A549 (cell line): Measurements from ENCODE around the gene LCOR. TPM values are rescaled to one million over a fixed set of nuclear protein-coding genes. Genes with fewer than 3 reads are reported as not detected.

Experiments
- ATAC-seq, 2 experiments: fragments of 200-7000 bp in 1 of 2; fragments of >200 bp in 1 of 2; cut with Nextera tagmentation in 1 of 2; cut with Tn5 transposase in 1 of 2; 3 replicates each; pipeline versions ENCODE4 v1.8.0 to v1.9.1; 2018 to 2020; ENCODE audit warnings: mild to moderate bottlenecking in 1 of 2, moderate library complexity in 1 of 2
- CTCF ChIA-PET: fragments of 300-600 bp; sonication (Branson Sonifier 250); formaldehyde crosslinking; extraction: SDS; loops from one replicate; lab custom pipeline; 2021; ENCODE audit warnings: antibody characterized with exemption, inconsistent platforms; lab: Yijun Ruan, JAX
- POLR2A ChIA-PET: fragments of 350-600 bp; formaldehyde crosslinking; extraction: SDS; loops from one replicate; lab custom pipeline; 2021; ENCODE audit warnings: antibody characterized with exemption, inconsistent platforms; lab: Yijun Ruan, JAX
- DNase-seq, 2 experiments: peaks; one replicate each; pipeline versions ENCODE4 v3.0.0 to v3.0.0-alpha.2; 2011 to 2016; ENCODE audit warnings: low read depth in 1 of 2, low spot score in 1 of 2
- FAIRE-seq: peaks from 2 replicates; lab custom pipeline; 2011; peaks lifted over from hg19 to GRCh38; lab: Jason Lieb, UNC
- H3K27ac ChIP-seq, 2 experiments: fragments of >200 bp; sonication (Bioruptor Twin); formaldehyde crosslinking; 3 replicates each; pipeline ENCODE4 v1.5.1; 2016 to 2017
- H3K4me1 ChIP-seq: fragments of >200 bp; sonication (Bioruptor Twin); formaldehyde crosslinking; 3 replicates; pipeline ENCODE4 v1.6.1; 2016
- H3K4me2 ChIP-seq: fragments of >200 bp; sonication (Bioruptor Twin); formaldehyde crosslinking; 3 replicates; pipeline ENCODE4 v1.6.1; 2016
- H3K4me3 ChIP-seq: fragments of >200 bp; sonication (Bioruptor Twin); formaldehyde crosslinking; 3 replicates; pipeline ENCODE4 v1.5.1; 2016
- H3K9me3 ChIP-seq: fragments of >200 bp; sonication (Bioruptor Twin); formaldehyde crosslinking; 3 replicates; pipeline ENCODE4 v1.6.1; 2016
- ATOH8 ChIP-seq: fragments of 250-450 bp; sonication (Bioruptor Pico); IDR thresholded peaks from 2 replicates; pipeline ENCODE4 v1.5.0; 2020; ENCODE audit warnings: low read depth, mild to moderate bottlenecking, moderate library complexity
- CBX2 ChIP-seq: fragments of 200-600 bp; sonication (generic); IDR thresholded peaks from 2 replicates; pipeline ENCODE4 v1.6.1; 2016; ENCODE audit warnings: low read depth, mild to moderate bottlenecking, borderline replicate concordance
- CBX8 ChIP-seq: fragments of 200-600 bp; sonication (generic); IDR thresholded peaks from 2 replicates; pipeline ENCODE4 v1.6.1; 2016
- CEBPB ChIP-seq, 2 experiments: fragments of >200 bp in 1 of 2; sonication (Bioruptor Twin) in 1 of 2; formaldehyde crosslinking in 1 of 2; IDR thresholded peaks; 2 replicates each; pipeline ENCODE4 v1.6.1; 2012 to 2016
- CHD2 ChIP-seq: fragments of 150-350 bp; IDR thresholded peaks from 2 replicates; pipeline ENCODE4 v1.6.1; 2014; ENCODE audit warnings: low read length; ENCODE audit not compliant: partially characterized antibody
- E2F6 ChIP-seq: IDR thresholded peaks from 2 replicates; pipeline ENCODE4 v1.6.1; 2012; ENCODE audit warnings: low read depth, borderline replicate concordance
- ELK1 ChIP-seq: fragments of 150-350 bp; IDR thresholded peaks from 2 replicates; pipeline ENCODE4 v1.6.1; 2014; ENCODE audit warnings: low read depth, mild to moderate bottlenecking, low read length
- EP300 ChIP-seq, 2 experiments: fragments of >200 bp; sonication (Bioruptor Twin); formaldehyde crosslinking; IDR thresholded peaks; 2 replicates in 1 of 2; 3 replicates in 1 of 2; pipeline ENCODE4 v1.6.1; 2016 to 2017
- ESRRA ChIP-seq: fragments of 150-350 bp; IDR thresholded peaks from 2 replicates; pipeline ENCODE4 v1.6.1; 2014; ENCODE audit warnings: mild to moderate bottlenecking, low read length, borderline replicate concordance
- FOSL2 ChIP-seq, 2 experiments: fragments of 450-650 bp in 1 of 2; fragments of >200 bp in 1 of 2; sonication (Bioruptor Twin) in 1 of 2; formaldehyde crosslinking; IDR thresholded peaks; 2 replicates each; pipeline versions ENCODE4 v1.5.0 to v1.6.1; 2016 to 2020; ENCODE audit warnings: mild to moderate bottlenecking in 1 of 2, moderate library complexity in 1 of 2
- FOXS1 ChIP-seq: fragments of 250-450 bp; sonication (Bioruptor Pico); IDR thresholded peaks from 2 replicates; pipeline ENCODE4 v1.5.0; 2020; ENCODE audit warnings: mild to moderate bottlenecking, moderate library complexity
- HOXB13 ChIP-seq: fragments of 250-450 bp; sonication (Bioruptor Pico); IDR thresholded peaks from 2 replicates; pipeline ENCODE4 v1.5.0; 2020; ENCODE audit warnings: low read depth, mild to moderate bottlenecking, moderate library complexity
- HOXB5 ChIP-seq: fragments of 250-450 bp; sonication (Bioruptor Pico); IDR thresholded peaks from 2 replicates; pipeline ENCODE4 v1.5.0; 2020; ENCODE audit warnings: mild to moderate bottlenecking, moderate library complexity
- KDM5A ChIP-seq: fragments of 200-600 bp; sonication (generic); IDR thresholded peaks from 2 replicates; pipeline ENCODE4 v1.6.1; 2016; ENCODE audit warnings: antibody characterized with exemption, mild to moderate bottlenecking
- MAZ ChIP-seq: fragments of 150-350 bp; IDR thresholded peaks from 2 replicates; pipeline ENCODE4 v1.6.1; 2014; ENCODE audit warnings: antibody characterized with exemption, low read depth, low read length, borderline replicate concordance
- NPAS2 ChIP-seq: fragments of 250-450 bp; sonication (Bioruptor Pico); IDR thresholded peaks from 2 replicates; pipeline ENCODE4 v1.8.0; 2022; ENCODE audit warnings: mild to moderate bottlenecking, moderate library complexity, borderline replicate concordance
- RAD21 ChIP-seq, 2 experiments: fragments of >200 bp in 1 of 2; sonication (Bioruptor Twin) in 1 of 2; formaldehyde crosslinking in 1 of 2; IDR thresholded peaks in 1 of 2; conservative IDR thresholded peaks in 1 of 2; 2 replicates in 1 of 2; 3 replicates in 1 of 2; pipeline ENCODE4 v1.6.1; 2012 to 2018; ENCODE audit warnings: inconsistent platforms in 1 of 2
- RCOR1 ChIP-seq: fragments of 150-350 bp; IDR thresholded peaks from 2 replicates; pipeline ENCODE4 v1.6.1; 2014; ENCODE audit warnings: antibody characterized with exemption, low read length, low read depth
- RFX5 ChIP-seq: fragments of 450-650 bp; IDR thresholded peaks from 2 replicates; pipeline ENCODE4 v1.7.1; 2014; ENCODE audit warnings: antibody characterized with exemption, mild to moderate bottlenecking, moderate library complexity
- SMC3 ChIP-seq: fragments of >200 bp; sonication (Bioruptor Twin); formaldehyde crosslinking; IDR thresholded peaks from 3 replicates; pipeline ENCODE4 v1.6.1; 2018; ENCODE audit warnings: inconsistent platforms
- TFCP2L1 ChIP-seq: fragments of 250-450 bp; sonication (Bioruptor Pico); IDR thresholded peaks from 2 replicates; pipeline ENCODE4 v1.5.0; 2021; ENCODE audit warnings: mild to moderate bottlenecking
- USF2 ChIP-seq: fragments of 450-650 bp; IDR thresholded peaks from 2 replicates; pipeline ENCODE4 v1.6.1; 2014; ENCODE audit warnings: antibody characterized with exemption
- ZFP36 ChIP-seq: fragments of 450-650 bp; IDR thresholded peaks from 2 replicates; pipeline ENCODE4 v1.6.1; 2014; ENCODE audit warnings: borderline replicate concordance; ENCODE audit not compliant: partially characterized antibody
- ZNF302 ChIP-seq: fragments of 250-450 bp; sonication (Bioruptor Pico); IDR thresholded peaks from 2 replicates; pipeline ENCODE4 v1.9.0; 2021; ENCODE audit warnings: inconsistent platforms, mild to moderate bottlenecking, moderate library complexity
- WGBS: methylation state at CpG from one replicate; pipeline ENCODE4 v1.1.6; 2017; ENCODE audit errors: missing lambda C conversion rate; 5-methylcytosine and 5-hydroxymethylcytosine counted together
- polyA plus RNA-seq, 4 experiments: library from polyadenylated mRNA; depleted of rRNA in 3 of 4; stranded (reverse); fragments of >200 nt; fragmentation: RNase III in 1 of 4; extraction: RNeasy Plus Mini Kit Qiagen cat#74134 plus additional on column Dnase treatment in 1 of 4; gene quantifications; 2 replicates in 3 of 4; 3 replicates in 1 of 4; pipeline ENCODE4 v1.2.3, GENCODE V29; 2011 to 2017

Gene LCOR
- polyA plus RNA-seq, 2 of the 4 experiments (the other 2 are of a cell fraction), result 4.8 to 17.6 TPM

- 85% methylated on average over 5 of the region's 5 CpGs for WGBS
- no peak overlapping the region for H3K4me2 ChIP-seq
- no peak for ATAC-seq
- FAIRE-seq, result no peak
- DNase-seq, result no peak
- H3K4me1 ChIP-seq, result 0 out of 3 replicates have a peak, but pooled peaks cover 3% of the 10 kb centered on the region
- no peak for TF ChIP-seq KDM5A
- no peak for TF ChIP-seq CBX2
- TF ChIP-seq ZFP36, result no peak
- TF ChIP-seq HOXB13 (CRISPR knock-in tag), result no peak
- TF ChIP-seq ELK1, result no peak
- TF ChIP-seq NPAS2 (CRISPR knock-in tag), result no peak
- TF ChIP-seq ATOH8 (CRISPR knock-in tag), result no peak
- TF ChIP-seq FOSL2 (IDR thresholded peaks at IDR 0.05), result no peak
- TF ChIP-seq FOSL2 (CRISPR knock-in tag; IDR thresholded peaks at IDR 0.05), result no peak
- no peak for TF ChIP-seq MAZ
- no peak for TF ChIP-seq USF2
- no peak for TF ChIP-seq ZNF302 (CRISPR knock-in tag)
- TF ChIP-seq RFX5, result no peak
- TF ChIP-seq, all 56 proteins: peak for 0
- Histone ChIP-seq H3K27ac (no peak overlapping the region), H3K9me3 (no peaks in the 10 kb centered on the region), H3K4me3 (no peak overlapping the region)
- ChIA-PET POLR2A (no interaction called here), CTCF (no interaction called here)
Observed at GRCh38 chr10:96968682-96969423, 136.8 kb downstream of the LCOR start.

- ATAC-seq, result no peak
- Histone ChIP-seq H3K27ac (no peak overlapping the region), H3K4me1 (0 out of 3 replicates have a peak, but pooled peaks cover 6% of the 10 kb centered on the region)
- TF ChIP-seq CBX8, result no peak
- no peak for TF ChIP-seq FOSL2 (IDR thresholded peaks at IDR 0.05)
- TF ChIP-seq FOSL2 (CRISPR knock-in tag; IDR thresholded peaks at IDR 0.05), result no peak
- TF ChIP-seq RCOR1, result no peak
- no peak for TF ChIP-seq ESRRA
- TF ChIP-seq, all 56 proteins: peak for 0
- H3K4me3 ChIP-seq, result no peak overlapping the region
- 88% methylated on average over 2 of the region's 2 CpGs for WGBS
- no peak overlapping the region for H3K4me2 ChIP-seq
- POLR2A ChIA-PET, result no interaction called here
- FAIRE-seq (no peak), DNase-seq (no peak)
- H3K9me3 ChIP-seq, result no peaks in the 10 kb centered on the region
- CTCF ChIA-PET, result no interaction called here
Observed at GRCh38 chr10:96971324-96971723, 139.2 kb downstream of the LCOR start.

- CTCF ChIA-PET, result interaction anchor here (0.5 kb wide), 1 partner anchor 307 kb away, joined by 3 read pairs; no protein-coding TSS in a partner anchor
- DNase-seq (no peak), FAIRE-seq (no peak), ATAC-seq (no peak)
- POLR2A ChIA-PET, result no interaction called here
- H3K4me3 ChIP-seq, result no peak overlapping the region
- H3K27ac ChIP-seq, result no peak overlapping the region
- no peak overlapping the region for H3K4me2 ChIP-seq
- 0 out of 3 replicates have a peak, but pooled peaks cover 6% of the 10 kb centered on the region for H3K4me1 ChIP-seq
- H3K9me3 ChIP-seq, result no peaks in the 10 kb centered on the region
- 90% methylated on average over 1 of the region's 1 CpG for WGBS
- TF ChIP-seq RCOR1 (no peak), USF2 (no peak), TFCP2L1 (CRISPR knock-in tag) (no peak), ESRRA (no peak), CEBPB (IDR thresholded peaks at IDR 0.05) (no peak), ZNF302 (CRISPR knock-in tag) (no peak), SMC3 (no peak), ATOH8 (CRISPR knock-in tag) (no peak), FOXS1 (CRISPR knock-in tag) (no peak), CHD2 (no peak), RAD21 (conservative IDR thresholded peaks at IDR 0.05 in 1 of 2, IDR thresholded peaks at IDR 0.05 in 1 of 2) (no peak), HOXB5 (CRISPR knock-in tag) (no peak), EP300 (IDR thresholded peaks at IDR 0.05) (no peak), FOSL2 (IDR thresholded peaks at IDR 0.05) (no peak), FOSL2 (CRISPR knock-in tag; IDR thresholded peaks at IDR 0.05) (no peak), E2F6 (no peak)
Observed at GRCh38 chr10:96972264-96972663, 140.2 kb downstream of the LCOR start.
